AG09309 (cell line): Measurements from ENCODE around the gene LYPD6.

Experiments
- DNase-seq: peaks from one replicate; pipeline ENCODE4 v3.0.0-alpha.2; 2010; ENCODE audit warnings: low read depth
- H3K4me3 ChIP-seq: 2 replicates; pipeline ENCODE4 v1.5.1; 2011; ENCODE audit warnings: mild to moderate bottlenecking, low read depth, low read length, moderate library complexity; ENCODE audit not compliant: control insufficient read depth
- TF ChIP-seq, protein P1 (sequence below): IDR thresholded peaks from 2 replicates; pipeline ENCODE4 v1.5.1; 2011; ENCODE audit warnings: mild to moderate bottlenecking, low read depth, low read length, inconsistent platforms; ENCODE audit not compliant: insufficient read depth, control insufficient read depth; ENCODE audit errors: missing control alignments

The LYPD6 gene

DNA sequence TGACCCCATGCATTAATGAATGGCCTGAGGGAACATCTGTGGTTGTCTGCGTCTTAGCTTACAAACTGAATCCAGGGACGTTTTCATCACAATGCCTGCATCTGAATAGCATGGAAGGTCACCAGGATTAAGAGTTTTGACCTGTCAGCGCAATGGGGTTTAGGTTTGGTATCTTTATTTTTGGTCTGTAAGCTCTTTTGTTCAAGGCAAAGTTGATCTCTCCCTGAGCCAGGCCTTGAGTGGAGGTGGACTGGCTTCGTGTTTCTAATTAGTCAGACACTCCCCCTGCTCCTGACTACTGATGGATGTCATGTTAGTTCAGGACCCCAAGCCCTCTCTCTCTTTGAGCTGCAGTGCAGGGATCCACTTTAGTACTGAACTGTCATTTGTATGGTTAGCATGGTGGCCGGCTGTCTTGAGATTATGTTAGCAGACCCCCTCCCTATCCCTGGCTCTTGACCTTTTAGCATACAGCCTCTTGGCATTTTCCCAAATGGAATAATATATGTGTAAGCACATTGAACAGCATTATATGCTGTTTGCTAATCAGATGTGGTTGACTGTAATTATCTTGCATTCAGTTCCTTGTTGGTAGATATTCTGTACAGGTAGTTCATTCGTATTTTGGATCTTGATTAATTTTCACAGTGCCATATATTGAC is 59.2 kb downstream of the LYPD6 start:
- TF ChIP-seq, protein P1, sequence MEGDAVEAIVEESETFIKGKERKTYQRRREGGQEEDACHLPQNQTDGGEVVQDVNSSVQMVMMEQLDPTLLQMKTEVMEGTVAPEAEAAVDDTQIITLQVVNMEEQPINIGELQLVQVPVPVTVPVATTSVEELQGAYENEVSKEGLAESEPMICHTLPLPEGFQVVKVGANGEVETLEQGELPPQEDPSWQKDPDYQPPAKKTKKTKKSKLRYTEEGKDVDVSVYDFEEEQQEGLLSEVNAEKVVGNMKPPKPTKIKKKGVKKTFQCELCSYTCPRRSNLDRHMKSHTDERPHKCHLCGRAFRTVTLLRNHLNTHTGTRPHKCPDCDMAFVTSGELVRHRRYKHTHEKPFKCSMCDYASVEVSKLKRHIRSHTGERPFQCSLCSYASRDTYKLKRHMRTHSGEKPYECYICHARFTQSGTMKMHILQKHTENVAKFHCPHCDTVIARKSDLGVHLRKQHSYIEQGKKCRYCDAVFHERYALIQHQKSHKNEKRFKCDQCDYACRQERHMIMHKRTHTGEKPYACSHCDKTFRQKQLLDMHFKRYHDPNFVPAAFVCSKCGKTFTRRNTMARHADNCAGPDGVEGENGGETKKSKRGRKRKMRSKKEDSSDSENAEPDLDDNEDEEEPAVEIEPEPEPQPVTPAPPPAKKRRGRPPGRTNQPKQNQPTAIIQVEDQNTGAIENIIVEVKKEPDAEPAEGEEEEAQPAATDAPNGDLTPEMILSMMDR, result no peak
- DNase-seq, result no peak
- H3K4me3 ChIP-seq, result no peak overlapping the region

DNA sequence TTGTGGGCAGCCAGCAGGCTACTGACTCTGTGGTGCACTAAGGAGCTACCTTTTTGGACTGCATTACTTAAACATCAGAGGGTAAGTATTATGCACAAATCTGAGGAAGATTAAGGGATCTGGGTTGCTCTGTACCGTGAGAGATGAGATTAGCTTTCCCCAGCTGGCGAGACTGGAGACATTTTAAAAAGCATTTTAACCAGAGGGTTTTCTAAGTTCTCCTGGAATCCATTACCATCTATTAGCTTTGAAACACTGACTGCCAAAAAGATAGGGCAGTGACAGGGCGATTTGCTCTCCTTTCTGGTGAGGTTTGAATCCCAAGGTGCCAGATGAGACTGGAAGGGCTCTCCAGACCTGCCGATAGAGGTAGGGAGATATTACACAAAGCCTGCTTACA is 63.2 kb downstream of the LYPD6 start:
- no peak overlapping the region for H3K4me3 ChIP-seq
- TF ChIP-seq, protein P1, result no peak
- no peak for DNase-seq

DNA sequence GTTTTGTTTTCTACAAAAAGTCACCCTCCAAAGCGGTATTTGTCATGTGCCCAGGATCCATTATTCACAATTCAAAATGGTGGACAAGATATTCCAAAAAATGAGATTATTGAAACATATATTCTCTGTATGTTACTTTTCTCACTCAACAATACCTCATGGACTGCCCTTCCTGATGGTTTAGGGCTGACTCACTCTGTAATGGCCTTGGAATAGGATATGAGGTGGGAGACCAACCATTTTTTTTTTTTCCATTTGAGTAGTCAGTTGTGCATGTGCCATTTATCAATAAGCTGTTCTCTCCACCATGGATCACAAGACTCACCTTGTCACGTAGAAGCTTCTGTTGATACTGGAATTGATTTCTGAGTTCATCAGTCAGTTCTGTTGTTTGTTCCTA is 64.5 kb downstream of the LYPD6 start:
- DNase-seq, result no peak
- no peak overlapping the region for H3K4me3 ChIP-seq
- TF ChIP-seq, protein P1, result no peak

DNA sequence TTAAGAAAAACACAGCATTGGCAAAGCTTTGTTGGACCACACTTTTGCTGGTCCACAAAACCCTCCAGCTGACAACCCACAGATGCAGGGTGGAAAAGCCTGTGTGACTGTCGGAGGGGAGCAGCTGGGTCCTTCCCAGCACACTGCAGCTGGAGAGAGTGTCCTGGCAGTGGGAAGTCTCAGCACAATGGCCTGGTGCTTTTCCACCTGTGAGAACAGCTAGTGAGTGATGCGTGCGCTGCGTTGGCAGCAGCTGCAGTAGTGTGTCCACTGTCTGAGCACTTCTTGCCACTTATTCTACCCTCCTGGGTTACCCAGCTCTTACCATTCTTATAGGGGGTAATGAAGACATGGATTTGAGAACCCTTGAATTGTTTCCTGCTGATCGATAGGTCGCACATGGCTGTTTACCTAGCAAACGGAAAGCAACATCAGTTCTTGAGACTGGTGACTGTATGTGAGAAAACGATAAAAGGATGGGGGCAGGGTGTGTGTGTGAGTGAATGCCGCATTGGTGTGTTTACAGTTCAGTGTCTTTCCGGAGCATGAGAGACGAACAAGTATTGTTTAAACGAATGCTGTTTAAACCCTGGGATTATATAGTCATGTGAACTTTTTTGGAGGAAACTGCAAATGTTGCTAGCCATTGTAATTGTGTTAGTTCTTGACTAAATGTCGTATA is 69.7 kb downstream of the LYPD6 start:
- no peak for DNase-seq
- H3K4me3 ChIP-seq, result no peak overlapping the region
- TF ChIP-seq, protein P1, result no peak

DNA sequence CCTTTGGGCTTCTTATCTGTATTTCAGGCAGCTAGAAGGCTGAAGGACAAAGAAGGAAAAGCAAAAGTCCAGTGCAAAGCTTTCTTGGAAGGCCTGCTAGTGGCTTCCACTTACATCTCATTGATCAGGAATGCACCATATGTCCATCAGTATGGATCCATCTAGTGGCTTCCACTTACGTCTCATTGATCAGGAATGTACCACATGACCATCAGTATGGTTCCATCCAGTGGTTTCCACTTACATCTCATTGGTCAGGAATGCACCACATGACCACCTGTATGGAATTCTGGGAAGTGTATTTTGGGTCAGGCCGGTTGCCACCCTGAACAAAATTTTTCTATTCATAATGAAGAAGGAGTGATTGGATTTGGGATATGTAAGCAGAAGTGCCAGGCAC is 70.6 kb downstream of the LYPD6 start:
- no peak overlapping the region for H3K4me3 ChIP-seq
- TF ChIP-seq, protein P1, result no peak
- no peak for DNase-seq

DNA sequence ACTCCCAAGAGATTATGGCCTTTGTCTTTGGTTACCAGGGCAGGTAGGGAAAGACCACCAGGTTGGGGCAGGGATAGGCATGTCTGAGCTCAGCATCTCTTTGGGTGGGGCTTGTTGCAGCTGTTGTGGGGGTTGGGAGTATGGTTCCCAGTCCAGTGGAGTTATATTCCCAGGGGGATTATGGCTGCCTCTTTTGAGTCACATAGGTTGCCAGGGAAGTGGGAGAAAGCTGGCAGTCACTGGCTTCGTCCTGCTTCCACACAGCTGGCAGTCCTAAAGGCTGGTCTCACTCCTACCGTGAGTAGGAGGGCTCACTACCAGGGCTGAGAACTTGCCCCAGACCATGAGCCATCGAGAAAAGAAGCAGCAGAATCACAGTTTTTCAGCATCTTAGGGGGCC is 79.1 kb downstream of the LYPD6 start:
- no peak for DNase-seq
- H3K4me3 ChIP-seq, result no peak overlapping the region
- TF ChIP-seq, protein P1, result no peak
